HUES48 (cell line): ENCODE results near the gene SLC4A2.

Experiments used
- H3K27ac ChIP-seq: one replicate; pipeline ENCODE4 v1.7.0; 2013; ENCODE audit warnings: low read depth, low read length, inconsistent platforms
- H3K27me3 ChIP-seq: 2 replicates; pipeline ENCODE4 v1.6.1; 2013; ENCODE audit warnings: mild to moderate bottlenecking, low read length; ENCODE audit not compliant: control insufficient read depth, insufficient read depth
- H3K36me3 ChIP-seq: 2 replicates; pipeline ENCODE4 v1.6.1; 2013; ENCODE audit warnings: low read length; ENCODE audit not compliant: control insufficient read depth, insufficient read depth
- H3K4me1 ChIP-seq: 2 replicates; pipeline ENCODE4 v1.6.1; 2013; ENCODE audit warnings: mild to moderate bottlenecking, low read length; ENCODE audit not compliant: control insufficient read depth, insufficient read depth
- H3K4me3 ChIP-seq: 2 replicates; pipeline ENCODE4 v1.5.1; 2013; ENCODE audit warnings: mild to moderate bottlenecking, low read depth, low read length
- H3K9ac ChIP-seq: 2 replicates; pipeline ENCODE4 v1.6.1; 2013; ENCODE audit warnings: mild to moderate bottlenecking, low read depth, low read length, moderate library complexity
- H3K9me3 ChIP-seq: 2 replicates; pipeline ENCODE4 v1.6.1; 2013; ENCODE audit warnings: low read length; ENCODE audit not compliant: control insufficient read depth, insufficient read depth

The SLC4A2 gene

GRCh38 chr7:151115836-151116418, 56.5 kb downstream of the SLC4A2 start:
- Histone ChIP-seq H3K9ac (no peak overlapping the region), H3K4me3 (peak overlapping the region; percentile 44), H3K27me3 (peaks cover 17% of the 10 kb centered on the region), H3K36me3 (peaks cover 29% of the 10 kb centered on the region), H3K27ac (no peak overlapping the region), H3K9me3 (no peaks in the 10 kb centered on the region), H3K4me1 (peaks cover 11% of the 10 kb centered on the region)

DNA sequence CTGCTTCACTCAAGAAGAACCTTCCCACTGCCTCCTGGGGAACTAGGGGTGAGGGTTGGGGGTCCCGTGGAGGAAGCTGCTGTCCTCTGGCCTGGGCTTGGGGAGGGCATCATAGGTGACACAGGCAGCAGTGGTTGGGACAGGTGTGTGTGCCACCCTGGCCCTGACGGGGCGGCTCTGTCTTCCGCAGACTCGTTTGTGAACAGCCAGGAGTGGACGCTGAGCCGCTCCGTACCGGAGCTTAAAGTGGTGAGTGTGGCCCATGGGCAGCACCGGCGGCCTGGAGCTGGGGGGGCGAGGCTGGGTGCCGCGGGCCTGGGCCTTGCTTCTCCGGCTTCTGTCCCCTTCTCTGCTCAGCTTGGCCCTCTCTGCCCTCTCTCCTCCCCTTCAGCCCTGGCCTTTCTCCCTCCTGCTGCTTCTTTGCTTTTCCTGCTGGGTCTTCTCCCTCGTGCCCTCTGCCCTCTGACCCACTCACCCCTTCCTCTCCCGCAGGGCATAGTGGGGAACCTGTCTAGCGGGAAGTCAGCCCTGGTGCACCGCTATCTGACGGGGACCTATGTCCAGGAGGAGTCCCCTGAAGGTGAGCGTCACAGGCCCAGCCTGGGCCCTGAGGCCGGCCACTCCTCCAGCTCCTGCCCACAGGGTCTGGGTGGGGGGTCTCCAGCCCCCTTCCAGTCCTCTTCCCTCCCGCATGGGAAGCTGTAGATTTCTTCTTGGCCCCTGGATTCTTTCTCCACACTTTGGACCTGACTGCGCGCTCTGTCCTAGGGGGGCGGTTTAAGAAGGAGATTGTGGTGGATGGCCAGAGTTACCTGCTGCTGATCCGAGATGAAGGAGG, 57.4 kb downstream of the SLC4A2 start:
- Histone ChIP-seq H3K4me3 (no peak overlapping the region), H3K36me3 (peaks cover 34% of the 10 kb centered on the region), H3K9ac (no peak overlapping the region), H3K4me1 (peaks cover 11% of the 10 kb centered on the region), H3K27me3 (peaks cover 17% of the 10 kb centered on the region), H3K27ac (no peak overlapping the region), H3K9me3 (no peaks in the 10 kb centered on the region)

GRCh38 chr7:151117565-151117964, 58.2 kb downstream of the SLC4A2 start:
- no peak overlapping the region for H3K9ac ChIP-seq

GRCh38 chr7:151118108-151119054, 59.0 kb downstream of the SLC4A2 start:
- no peak overlapping the region for H3K4me3 ChIP-seq
- H3K36me3 ChIP-seq = peaks cover 38% of the 10 kb centered on the region
- peaks cover 17% of the 10 kb centered on the region for H3K27me3 ChIP-seq
- no peak overlapping the region for H3K9ac ChIP-seq
- H3K4me1 ChIP-seq = peaks cover 9% of the 10 kb centered on the region
- no peaks in the 10 kb centered on the region for H3K9me3 ChIP-seq
- no peak overlapping the region for H3K27ac ChIP-seq

More at GRCh38 chr7:151117565-151117964, 58.2 kb downstream of the SLC4A2 start:
- Histone ChIP-seq H3K36me3 (peaks cover 34% of the 10 kb centered on the region), H3K4me3 (no peak overlapping the region), H3K4me1 (peaks cover 11% of the 10 kb centered on the region), H3K27ac (no peak overlapping the region), H3K27me3 (peaks cover 17% of the 10 kb centered on the region), H3K9me3 (no peaks in the 10 kb centered on the region)

DNA sequence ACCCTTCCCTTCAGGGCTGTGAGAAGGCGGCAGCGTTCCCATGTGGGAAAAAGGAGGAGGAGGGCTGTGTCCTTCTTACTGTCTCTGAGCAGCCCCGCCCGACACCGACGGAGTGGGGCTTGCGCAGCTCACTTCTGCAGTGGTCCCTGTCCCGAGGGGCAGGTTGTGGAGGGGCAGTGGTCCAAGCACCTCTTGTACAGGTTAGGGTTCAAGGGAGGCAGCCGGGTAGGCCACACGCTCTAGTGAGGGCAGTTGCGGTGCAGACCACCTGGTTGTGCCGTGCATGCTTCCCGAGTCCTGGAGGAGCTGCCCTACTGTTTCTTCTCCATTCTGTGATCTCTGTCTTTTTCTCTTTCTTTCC, 59.6 kb downstream of the SLC4A2 start:
- H3K4me3 ChIP-seq = no peak overlapping the region
- H3K27me3 ChIP-seq = peaks cover 14% of the 10 kb centered on the region
- H3K27ac ChIP-seq = no peak overlapping the region
- H3K9ac ChIP-seq = no peak overlapping the region
- H3K36me3 ChIP-seq = peaks cover 39% of the 10 kb centered on the region
- H3K9me3 ChIP-seq = no peaks in the 10 kb centered on the region
- H3K4me1 ChIP-seq = peaks cover 3% of the 10 kb centered on the region

GRCh38 chr7:151119902-151120301, 60.5 kb downstream of the SLC4A2 start:
- Histone ChIP-seq H3K4me3 (no peak overlapping the region), H3K9me3 (no peaks in the 10 kb centered on the region), H3K27me3 (peaks cover 18% of the 10 kb centered on the region; the same call in 1 of the 2 replicates), H3K27ac (no peak overlapping the region), H3K9ac (no peak overlapping the region), H3K4me1 (no peaks in the 10 kb centered on the region; the same call in 1 of the 2 replicates), H3K36me3 (peaks cover 39% of the 10 kb centered on the region)

- Histone ChIP-seq H3K27ac (no peak overlapping the region), H3K4me3 (no peak overlapping the region), H3K9me3 (no peaks in the 10 kb centered on the region), H3K9ac (no peak overlapping the region), H3K27me3 (peaks cover 16% of the 10 kb centered on the region; the same call in 1 of the 2 replicates), H3K36me3 (peaks cover 39% of the 10 kb centered on the region), H3K4me1 (peaks cover 5% of the 10 kb centered on the region; the same call in 1 of the 2 replicates)
Measured at GRCh38 chr7:151120896-151121295, 61.5 kb downstream of the SLC4A2 start.

- no peaks in the 10 kb centered on the region for H3K9me3 ChIP-seq
Measured at GRCh38 chr7:151121380-151122170, 62.2 kb downstream of the SLC4A2 start.

GRCh38 chr7:151122276-151122675, 62.9 kb downstream of the SLC4A2 start:
- Histone ChIP-seq H3K9ac (no peak overlapping the region), H3K9me3 (no peaks in the 10 kb centered on the region), H3K36me3 (peaks cover 39% of the 10 kb centered on the region), H3K27me3 (peaks cover 18% of the 10 kb centered on the region), H3K4me3 (no peak overlapping the region), H3K27ac (no peak overlapping the region), H3K4me1 (peaks cover 10% of the 10 kb centered on the region; the same call in 1 of the 2 replicates)

More at GRCh38 chr7:151121380-151122170, 62.2 kb downstream of the SLC4A2 start:
- Histone ChIP-seq H3K9ac (no peak overlapping the region), H3K27ac (no peak overlapping the region), H3K27me3 (peaks cover 11% of the 10 kb centered on the region), H3K4me1 (peaks cover 6% of the 10 kb centered on the region; the same call in 1 of the 2 replicates), H3K4me3 (no peak overlapping the region), H3K36me3 (peaks cover 39% of the 10 kb centered on the region)

GRCh38 chr7:151122796-151123157, 63.4 kb downstream of the SLC4A2 start:
- no peak overlapping the region for H3K4me3 ChIP-seq
- H3K27ac ChIP-seq = no peak overlapping the region
- H3K9ac ChIP-seq = no peak overlapping the region
- H3K9me3 ChIP-seq = no peaks in the 10 kb centered on the region
- peaks cover 18% of the 10 kb centered on the region for H3K27me3 ChIP-seq
- peaks cover 39% of the 10 kb centered on the region for H3K36me3 ChIP-seq
- peaks cover 10% of the 10 kb centered on the region; the same call in 1 of the 2 replicates for H3K4me1 ChIP-seq
